Measurements from ENCODE around the gene FCHSD2.

- no peak for TF ChIP-seq CBFB (CRISPR knock-in tag; IDR thresholded peaks at IDR 0.05)
- no peak for TF ChIP-seq MYPOP (CRISPR knock-in tag; IDR thresholded peaks at IDR 0.05)
- TF ChIP-seq CTCF (CRISPR knock-in tag; IDR thresholded peaks at IDR 0.05): no peak
- no peak for TF ChIP-seq PATZ1 (CRISPR knock-in tag; IDR thresholded peaks at IDR 0.05)
- no peak for TF ChIP-seq SETDB1 (CRISPR knock-in tag; IDR thresholded peaks at IDR 0.05; ENCODE audit: borderline replicate concordance)
- TF ChIP-seq ETV5 (CRISPR knock-in tag; IDR thresholded peaks at IDR 0.05; ENCODE audit: borderline replicate concordance): no peak
- no peak for TF ChIP-seq FOXM1 (CRISPR knock-in tag; IDR thresholded peaks at IDR 0.05)
- TF ChIP-seq MED1 (CRISPR knock-in tag; IDR thresholded peaks at IDR 0.05): no peak
- TF ChIP-seq HMGXB4 (CRISPR knock-in tag; IDR thresholded peaks at IDR 0.05; ENCODE audit: borderline replicate concordance in 1 of 2, low read depth in 1 of 2): no peak
- TF ChIP-seq PHF8 (CRISPR knock-in tag; IDR thresholded peaks at IDR 0.05): no peak
- TF ChIP-seq JUND (CRISPR knock-in tag; IDR thresholded peaks at IDR 0.05): no peak
- TF ChIP-seq ATF2 (CRISPR knock-in tag; IDR thresholded peaks at IDR 0.05): no peak
- no peak for TF ChIP-seq SOX5 (CRISPR knock-in tag; IDR thresholded peaks at IDR 0.05; ENCODE audit: borderline replicate concordance)
These were observed 279.0 kb downstream of the FCHSD2 start for GRCh38 chr11:72863091-72863490.
